MM.1S (cell line): ENCODE results near the gene SHBG.
"Not testable (repeated sequence)": the region's sequence is repeated elsewhere in the genome, so short reads cannot be mapped to it uniquely, and the experiment has no call there.

Experiments
- DNase-seq: peaks from one replicate; pipeline ENCODE4 v3.0.0-alpha.2; 2015
- H2AFZ ChIP-seq: fragments of 300-600 bp; sonication (generic); 2 replicates; pipeline ENCODE4 v1.6.0; 2016; ENCODE audit warnings: antibody characterized with exemption, low read length
- H3F3A ChIP-seq: fragments of 300-600 bp; sonication (generic); 2 replicates; pipeline ENCODE4 v1.6.1; 2016; ENCODE audit warnings: mild to moderate bottlenecking, antibody characterized with exemption, low read length, moderate library complexity, mixed read lengths; ENCODE audit not compliant: insufficient read depth
- H3K27ac ChIP-seq: fragments of 300-600 bp; sonication (generic); 2 replicates; pipeline ENCODE4 v1.5.1; 2016; ENCODE audit warnings: mild to moderate bottlenecking, low read length
- H3K27me3 ChIP-seq: fragments of 300-600 bp; sonication (generic); replicated peaks from 2 replicates; pipeline ENCODE4 v1.6.0; 2016; ENCODE audit warnings: low read length; ENCODE audit not compliant: insufficient read depth
- H3K36me3 ChIP-seq: fragments of 300-600 bp; sonication (generic); replicated peaks from 2 replicates; pipeline ENCODE4 v1.6.1; 2016; ENCODE audit warnings: mild to moderate bottlenecking, low read length, mixed read lengths; ENCODE audit not compliant: insufficient read depth
- H3K4me1 ChIP-seq: fragments of 300-600 bp; sonication (generic); 2 replicates; pipeline ENCODE4 v1.6.1; 2016; ENCODE audit warnings: low read length, mixed read lengths
- H3K4me2 ChIP-seq: fragments of 300-600 bp; sonication (generic); 2 replicates; pipeline ENCODE4 v1.6.0; 2016; ENCODE audit warnings: low read depth, low read length
- H3K4me3 ChIP-seq: fragments of 300-600 bp; sonication (generic); 2 replicates; pipeline ENCODE4 v1.5.1; 2016; ENCODE audit warnings: low read length, mixed read lengths
- H3K79me2 ChIP-seq: fragments of 300-600 bp; sonication (generic); 2 replicates; pipeline ENCODE4 v1.6.1; 2016; ENCODE audit warnings: mixed run types, low read length, mixed read lengths
- H3K9ac ChIP-seq: fragments of 300-600 bp; sonication (generic); 2 replicates; pipeline ENCODE4 v1.6.1; 2016; ENCODE audit warnings: low read length, mixed read lengths
- H3K9me2 ChIP-seq: fragments of 300-600 bp; sonication (generic); replicated peaks from 2 replicates; pipeline ENCODE4 v1.6.1; 2016; ENCODE audit warnings: mild to moderate bottlenecking, low read length, mixed read lengths; ENCODE audit not compliant: insufficient read depth
- H3K9me3 ChIP-seq: fragments of 300-600 bp; sonication (generic); replicated peaks from 2 replicates; pipeline ENCODE4 v1.6.1; 2016; ENCODE audit warnings: mild to moderate bottlenecking, low read length, mixed read lengths; ENCODE audit not compliant: insufficient read depth
- H4K20me1 ChIP-seq: fragments of 300-600 bp; sonication (generic); 2 replicates; pipeline ENCODE4 v1.6.1; 2016; ENCODE audit warnings: mild to moderate bottlenecking, low read length, moderate library complexity, mixed read lengths; ENCODE audit not compliant: insufficient read depth
- EZH2 ChIP-seq: fragments of 300-600 bp; sonication (generic); optimal IDR thresholded peaks from 2 replicates; pipeline ENCODE3; 2017; ENCODE audit warnings: low read depth, mild to moderate bottlenecking, antibody characterized with exemption, low read length, mixed read lengths
- EZH2phosphoT487 ChIP-seq: fragments of 300-600 bp; sonication (generic); IDR thresholded peaks from 2 replicates; pipeline ENCODE4 v1.6.1; 2018; ENCODE audit warnings: antibody characterized with exemption, low read length
- TF ChIP-seq, protein P1 (sequence below): fragments of 300-600 bp; sonication (generic); IDR thresholded peaks from 2 replicates; pipeline ENCODE4 v1.5.1; 2016; ENCODE audit warnings: antibody characterized with exemption, low read length, mixed read lengths

Gene SHBG

GRCh38 chr17:7590743-7591142 lies 39.2 kb upstream of the SHBG start:
- Histone ChIP-seq H3K79me2 (peaks cover 9% of the 10 kb centered on the region), H3K4me3 (no peak overlapping the region), H3K9ac (no peak overlapping the region), H4K20me1 (no peaks in the 10 kb centered on the region), H3K27ac (no peak overlapping the region), H3K36me3 (no peaks in the 10 kb centered on the region; the same call in 1 of the 2 replicates), H3K4me2 (no peak overlapping the region), H3F3A (0 out of 2 replicates have a peak, but pooled peaks cover 8% of the 10 kb centered on the region), H3K27me3 (no peaks in the 10 kb centered on the region), H2AFZ (no peak overlapping the region), H3K9me2 (no peaks in the 10 kb centered on the region), H3K4me1 (no peaks in the 10 kb centered on the region), H3K9me3 (no peaks in the 10 kb centered on the region)
- TF ChIP-seq EZH2: no peak
- DNase-seq: no peak

DNA sequence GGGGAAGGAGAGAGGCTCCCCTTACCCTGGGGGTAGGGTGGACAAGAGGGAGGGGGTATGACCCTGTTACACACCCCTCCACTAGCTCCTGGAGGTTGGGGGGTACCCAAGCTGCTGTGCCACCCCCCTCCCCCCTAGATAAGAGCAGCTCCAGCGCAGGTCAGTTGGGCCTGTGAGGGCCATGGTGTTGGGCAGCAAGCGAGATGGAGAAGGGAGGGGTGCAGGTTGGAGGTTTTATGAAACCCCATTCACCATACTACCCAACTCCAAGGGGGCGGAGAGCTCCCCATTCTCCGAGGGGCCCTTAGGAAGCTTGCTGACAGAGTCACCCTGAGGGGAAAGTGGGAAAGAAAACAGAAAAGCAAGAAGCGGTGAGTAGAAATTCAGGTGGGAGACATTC lies 38.3 kb upstream of the SHBG start:
- Histone ChIP-seq H3K36me3 (no peaks in the 10 kb centered on the region; the same call in 1 of the 2 replicates), H3K4me2 (no peak overlapping the region), H4K20me1 (no peaks in the 10 kb centered on the region), H3K27ac (no peak overlapping the region), H3F3A (0 out of 2 replicates have a peak, but pooled peaks cover 8% of the 10 kb centered on the region), H3K79me2 (peaks cover 2% of the 10 kb centered on the region), H2AFZ (no peak overlapping the region), H3K9me2 (no peaks in the 10 kb centered on the region), H3K9ac (no peak overlapping the region), H3K4me1 (no peaks in the 10 kb centered on the region), H3K9me3 (no peaks in the 10 kb centered on the region), H3K27me3 (no peaks in the 10 kb centered on the region), H3K4me3 (no peak overlapping the region)
- no peak for DNase-seq
- TF ChIP-seq EZH2phosphoT487 (no peak), EZH2 (no peak)
- TF ChIP-seq, protein P1, sequence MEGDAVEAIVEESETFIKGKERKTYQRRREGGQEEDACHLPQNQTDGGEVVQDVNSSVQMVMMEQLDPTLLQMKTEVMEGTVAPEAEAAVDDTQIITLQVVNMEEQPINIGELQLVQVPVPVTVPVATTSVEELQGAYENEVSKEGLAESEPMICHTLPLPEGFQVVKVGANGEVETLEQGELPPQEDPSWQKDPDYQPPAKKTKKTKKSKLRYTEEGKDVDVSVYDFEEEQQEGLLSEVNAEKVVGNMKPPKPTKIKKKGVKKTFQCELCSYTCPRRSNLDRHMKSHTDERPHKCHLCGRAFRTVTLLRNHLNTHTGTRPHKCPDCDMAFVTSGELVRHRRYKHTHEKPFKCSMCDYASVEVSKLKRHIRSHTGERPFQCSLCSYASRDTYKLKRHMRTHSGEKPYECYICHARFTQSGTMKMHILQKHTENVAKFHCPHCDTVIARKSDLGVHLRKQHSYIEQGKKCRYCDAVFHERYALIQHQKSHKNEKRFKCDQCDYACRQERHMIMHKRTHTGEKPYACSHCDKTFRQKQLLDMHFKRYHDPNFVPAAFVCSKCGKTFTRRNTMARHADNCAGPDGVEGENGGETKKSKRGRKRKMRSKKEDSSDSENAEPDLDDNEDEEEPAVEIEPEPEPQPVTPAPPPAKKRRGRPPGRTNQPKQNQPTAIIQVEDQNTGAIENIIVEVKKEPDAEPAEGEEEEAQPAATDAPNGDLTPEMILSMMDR: no peak

- H3K9me3 ChIP-seq: no peaks in the 10 kb centered on the region
- no peaks in the 10 kb centered on the region for H4K20me1 ChIP-seq
- 0 out of 2 replicates have a peak, but pooled peaks cover 8% of the 10 kb centered on the region for H3F3A ChIP-seq
- no peaks in the 10 kb centered on the region for H3K27me3 ChIP-seq
- no peak overlapping the region for H3K4me3 ChIP-seq
- H3K4me2 ChIP-seq: no peak overlapping the region
- DNase-seq: no peak
- no peaks in the 10 kb centered on the region for H3K9me2 ChIP-seq
- TF ChIP-seq, protein P1: no peak
- TF ChIP-seq EZH2 (no peak), EZH2phosphoT487 (no peak)
- H3K36me3 ChIP-seq: no peaks in the 10 kb centered on the region; the same call in 1 of the 2 replicates
- no peaks in the 10 kb centered on the region for H3K79me2 ChIP-seq
- H3K27ac ChIP-seq: no peak overlapping the region
- H3K9ac ChIP-seq: no peak overlapping the region
- H3K4me1 ChIP-seq: no peaks in the 10 kb centered on the region
- H2AFZ ChIP-seq: no peak overlapping the region
These were observed 37.4 kb upstream of the SHBG start for GRCh38 chr17:7592422-7593021.

- Histone ChIP-seq H3K4me2 (no peak overlapping the region), H3K36me3 (no peaks in the 10 kb centered on the region; the same call in 1 of the 2 replicates)
These were observed 36.6 kb upstream of the SHBG start for GRCh38 chr17:7593296-7593695.

DNA sequence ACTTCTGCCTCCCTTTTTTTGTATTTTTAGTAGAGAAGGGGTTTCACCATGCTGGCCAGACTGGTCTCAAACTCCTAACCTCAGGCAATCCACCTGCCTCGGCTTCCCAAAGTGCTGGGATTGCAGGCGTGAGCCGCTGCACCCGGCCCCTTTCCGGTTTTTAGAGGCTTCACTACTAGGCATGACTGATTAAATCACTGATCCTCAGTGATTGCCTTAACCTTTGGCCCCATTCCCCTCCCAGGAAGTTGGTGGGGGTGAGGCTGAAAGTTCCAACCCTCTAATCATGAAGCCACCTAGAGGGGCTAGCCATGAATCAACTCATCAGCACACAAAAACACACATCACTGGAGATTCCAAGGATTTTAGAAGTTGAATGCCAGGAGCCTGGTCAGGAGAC lies 32.4 kb upstream of the SHBG start:
- H3K79me2 ChIP-seq, H3K36me3 ChIP-seq, H3K4me2 ChIP-seq: not testable (repeated sequence)

More at GRCh38 chr17:7593296-7593695, 36.6 kb upstream of the SHBG start:
- Histone ChIP-seq H4K20me1 (no peaks in the 10 kb centered on the region), H3K9me2 (no peaks in the 10 kb centered on the region), H3K79me2 (no peaks in the 10 kb centered on the region), H3K9ac (no peak overlapping the region), H3F3A (0 out of 2 replicates have a peak, but pooled peaks cover 8% of the 10 kb centered on the region), H3K9me3 (no peaks in the 10 kb centered on the region), H3K4me1 (no peaks in the 10 kb centered on the region), H3K27ac (no peak overlapping the region), H3K4me3 (no peak overlapping the region), H3K27me3 (no peaks in the 10 kb centered on the region), H2AFZ (no peak overlapping the region)
- TF ChIP-seq EZH2 (no peak), EZH2phosphoT487 (no peak)
- TF ChIP-seq, protein P1: no peak
- DNase-seq: no peak

More for the DNA sequence above, 32.4 kb upstream of the SHBG start:
- H4K20me1 ChIP-seq, DNase-seq, H2AFZ ChIP-seq, H3K9me2 ChIP-seq, H3K27me3 ChIP-seq, H3K9me3 ChIP-seq, H3K4me1 ChIP-seq, H3K4me3 ChIP-seq, H3F3A ChIP-seq, H3K27ac ChIP-seq, H3K9ac ChIP-seq: not testable (repeated sequence)
